Hematopoietic multipotent progenitor cell treated with erythropoietin and hydrocortisone succinate and interleukin-3 and kit ligand, for 4 days (in vitro differentiated cells): ENCODE data around the gene PRKN.
"Not testable (repeated sequence)": the region's sequence is repeated elsewhere in the genome, so short reads cannot be mapped to it uniquely, and the experiment has no call there.

Experiments
- DNase-seq: peaks from one replicate; pipeline ENCODE4 v3.0.0-alpha.2; 2015

PRKN gene

DNA sequence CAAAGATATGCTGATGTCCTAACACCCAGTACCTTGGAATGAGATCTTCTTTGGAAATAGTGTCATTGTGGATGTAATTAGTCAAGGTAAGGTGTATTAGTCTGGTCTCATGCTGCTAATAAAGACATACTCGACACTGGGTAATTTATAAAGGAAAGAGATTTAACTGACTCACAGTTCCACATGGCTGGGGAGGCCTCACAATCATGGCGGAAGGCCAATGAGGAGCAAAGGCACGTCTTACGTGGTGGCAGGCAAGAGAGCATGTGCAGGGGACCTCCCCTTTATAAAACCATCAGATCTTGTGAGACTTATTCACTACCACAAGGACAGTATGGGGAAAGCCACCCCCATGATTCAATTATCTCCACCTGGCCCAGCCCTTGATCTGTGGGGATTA is 1231.3 kb downstream of the PRKN start:
- DNase-seq: not testable (repeated sequence)

DNA sequence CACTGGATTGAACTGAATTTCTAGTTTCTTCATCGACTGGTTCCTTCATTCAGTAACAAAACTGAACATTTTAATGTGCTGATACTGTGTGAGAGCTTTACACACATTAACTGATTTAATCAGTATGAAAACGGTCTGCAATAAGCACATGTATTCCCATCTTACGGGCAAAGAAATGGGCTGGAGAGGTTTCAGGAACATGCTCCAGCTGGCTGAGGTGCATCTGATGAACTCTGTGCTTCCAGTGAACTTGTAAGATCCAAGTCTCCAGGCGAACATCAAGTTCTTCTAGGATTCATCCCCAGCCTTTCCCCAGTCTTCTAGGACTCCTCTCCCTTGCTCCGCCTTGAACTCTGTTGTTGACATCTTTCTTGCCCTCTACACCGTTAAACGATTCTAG is 1233.0 kb downstream of the PRKN start:
- DNase-seq: no peak

DNA sequence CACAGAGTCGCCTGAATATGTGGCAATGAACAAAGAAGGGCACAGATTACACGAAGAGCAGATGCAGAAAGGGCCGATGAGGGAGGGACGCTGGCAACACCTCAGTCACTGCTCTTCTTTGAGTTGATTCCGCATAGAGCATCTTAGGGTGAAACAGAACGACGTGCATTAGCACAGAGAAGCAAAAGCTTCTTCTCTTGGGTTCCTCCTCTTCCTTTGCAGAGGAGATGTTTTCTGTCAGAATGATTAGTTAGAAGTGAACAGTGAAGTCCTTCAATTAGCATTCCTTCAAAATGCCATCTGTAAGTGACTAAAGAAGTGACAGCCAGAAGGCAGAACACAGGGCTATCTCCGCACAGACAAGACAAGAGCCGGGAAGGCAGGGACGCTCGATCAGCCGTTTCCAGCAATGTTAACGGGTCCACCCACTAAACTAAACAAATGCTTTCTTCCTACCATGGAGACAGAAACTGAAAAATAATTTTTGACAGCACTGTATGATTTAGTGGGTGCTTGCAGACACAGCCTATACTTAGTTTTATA is 1233.9 kb downstream of the PRKN start:
- DNase-seq: no peak

GRCh38 chr6:161489626-161490306 is 1237.8 kb downstream of the PRKN start:
- no peak for DNase-seq

- DNase-seq: no peak
Measured at GRCh38 chr6:161487694-161488093, 1239.9 kb downstream of the PRKN start.

DNA sequence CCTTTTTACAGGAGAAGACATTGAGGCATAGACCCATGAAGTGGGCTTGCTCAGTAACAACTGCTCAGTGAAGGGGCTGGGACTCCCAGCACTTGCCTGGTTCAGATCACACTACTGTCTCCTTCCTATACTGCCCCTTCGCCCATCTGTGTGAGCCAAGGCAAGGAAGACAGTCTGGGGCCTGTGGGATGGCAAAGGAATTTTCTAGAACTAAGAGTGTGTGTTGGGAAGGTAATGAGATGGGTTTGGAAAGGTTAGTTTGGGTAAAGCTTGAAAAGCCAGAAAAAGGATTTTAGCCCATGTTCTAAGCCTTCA is 1240.4 kb downstream of the PRKN start:
- no peak for DNase-seq

DNA sequence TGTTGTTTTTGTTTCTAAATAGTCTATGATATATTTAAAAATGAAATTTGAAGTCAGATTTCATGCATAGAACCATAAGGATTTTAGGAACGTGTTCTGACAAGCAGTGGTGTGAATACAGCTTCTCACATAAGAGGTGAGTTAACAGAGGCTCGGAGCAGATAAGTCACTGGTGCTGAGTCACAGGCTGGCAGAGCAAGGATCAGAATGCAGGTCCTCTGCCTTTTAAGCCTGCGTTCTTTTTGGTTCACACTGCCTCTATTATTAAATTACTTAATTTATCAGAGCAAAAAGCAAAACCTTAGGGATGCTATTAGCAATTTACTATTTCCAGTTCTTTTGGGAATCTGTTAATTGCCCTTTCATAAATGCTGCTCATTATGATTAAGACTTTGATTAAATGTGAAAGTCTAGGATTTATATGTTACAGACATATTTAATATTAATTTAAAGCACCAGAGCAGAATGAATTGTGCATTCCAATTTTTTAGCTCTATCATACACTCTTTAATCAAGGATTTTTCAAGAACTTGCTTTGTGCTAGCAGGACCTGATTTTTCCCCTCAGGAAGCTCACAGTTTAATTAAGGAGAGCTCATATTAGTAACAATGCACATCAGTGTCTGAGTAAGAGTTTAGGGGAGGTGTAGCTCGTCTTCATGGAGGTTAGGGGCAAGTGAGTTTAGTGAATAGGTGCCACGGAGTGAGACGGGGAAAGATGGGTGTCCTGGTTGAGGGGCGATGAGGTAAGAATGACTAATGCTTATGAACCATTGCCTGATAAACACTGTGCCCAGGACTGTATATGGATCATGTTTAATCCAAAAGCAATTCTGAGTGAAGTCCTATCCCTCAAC is 1241.0 kb downstream of the PRKN start:
- DNase-seq: no peak

- no peak for DNase-seq
Measured at GRCh38 chr6:161482517-161482858, 1245.1 kb downstream of the PRKN start.

DNA sequence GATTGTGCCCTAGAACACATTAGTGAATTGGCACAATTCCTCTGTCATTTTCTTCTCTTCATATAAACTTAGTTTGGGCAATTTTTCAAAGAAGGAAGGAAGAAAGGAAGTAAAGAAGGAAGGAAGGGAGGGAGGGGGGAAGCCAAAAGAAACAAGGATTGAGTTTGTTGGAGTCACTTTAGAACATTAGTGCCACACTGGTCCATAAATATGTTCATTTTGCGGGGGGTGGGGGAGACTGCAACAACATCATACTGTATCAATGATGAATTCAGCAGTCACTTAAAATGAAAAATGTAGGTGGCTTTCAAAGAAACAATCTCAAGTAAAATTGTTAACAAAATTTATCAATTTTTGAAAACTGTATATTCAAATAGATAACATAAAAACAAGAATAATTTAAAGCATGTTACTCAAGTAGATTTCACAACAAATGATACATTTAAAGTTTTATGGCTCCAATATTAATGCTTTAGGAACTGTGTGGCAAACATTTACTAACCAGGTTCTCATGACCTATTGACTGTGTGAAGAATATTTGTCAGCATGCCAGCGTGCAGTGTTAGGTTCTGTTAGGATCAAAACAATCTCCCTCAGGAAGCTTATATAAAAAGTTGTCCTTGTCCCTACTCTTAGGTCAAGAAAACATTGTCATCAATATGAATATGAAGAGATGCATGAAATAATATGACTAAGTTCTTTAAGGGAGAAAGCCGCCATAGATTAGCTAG is 1245.6 kb downstream of the PRKN start:
- DNase-seq: no peak

DNA sequence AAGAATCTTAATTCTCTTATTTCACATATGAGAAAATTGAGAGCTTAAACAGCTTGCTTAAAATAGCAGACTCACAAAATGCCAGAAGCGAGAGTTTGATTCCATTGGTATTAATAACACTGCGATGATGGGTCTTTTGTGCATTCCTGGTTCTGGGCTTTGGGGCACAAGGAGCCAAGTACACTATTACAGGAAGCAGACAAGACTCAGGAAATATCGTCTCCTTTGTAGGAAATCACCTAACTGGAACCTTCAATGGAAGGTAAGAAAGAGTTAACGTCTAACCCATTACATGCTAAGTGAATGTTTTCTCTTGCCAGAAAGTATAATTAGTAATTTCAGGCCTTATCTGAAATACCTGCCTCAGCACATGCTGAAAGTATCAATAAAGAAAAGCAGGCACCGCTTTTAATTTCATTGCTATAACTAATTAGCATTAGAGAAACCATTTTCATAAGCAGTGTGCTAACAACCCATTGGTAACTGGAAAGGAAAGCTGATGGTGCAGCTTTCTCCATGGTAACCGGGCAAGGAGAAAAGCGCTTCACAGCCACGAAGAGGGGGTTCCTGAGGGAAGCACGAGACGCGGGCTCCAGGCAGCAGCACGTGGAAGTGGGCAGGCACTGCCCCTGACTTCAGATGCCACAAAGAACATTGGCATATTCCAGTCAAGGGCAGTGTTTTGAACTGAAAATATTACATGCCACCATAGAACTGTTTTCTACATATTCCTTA is 1247.0 kb downstream of the PRKN start:
- no peak for DNase-seq

GRCh38 chr6:161479376-161479775 is 1248.2 kb downstream of the PRKN start:
- DNase-seq: no peak

DNA sequence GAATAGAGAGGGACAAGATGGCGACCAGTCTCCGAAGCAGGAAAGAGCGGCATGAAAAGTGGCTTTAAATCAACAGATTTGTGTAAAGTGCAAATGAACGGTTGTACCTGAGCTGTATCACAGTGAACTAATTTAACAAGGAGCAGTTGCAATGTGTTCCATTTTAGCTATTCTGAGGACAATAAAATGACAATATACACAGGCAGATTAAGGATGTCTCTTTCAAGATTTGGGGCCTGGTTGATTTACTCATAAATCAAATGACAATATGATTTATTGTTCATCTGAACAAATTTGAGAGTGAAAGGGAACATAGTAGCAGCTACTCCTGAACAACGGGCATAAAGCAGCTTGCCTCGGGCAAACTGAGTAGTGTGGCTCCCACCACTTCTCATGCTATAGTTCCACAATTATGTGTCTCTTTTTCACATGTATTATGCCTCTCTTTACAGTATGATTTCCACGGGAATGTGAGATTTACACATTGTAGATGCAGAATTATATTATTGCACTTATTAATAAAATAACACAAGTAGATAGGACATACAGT is 1249.6 kb downstream of the PRKN start:
- DNase-seq: no peak

- DNase-seq: no peak
Measured at GRCh38 chr6:161476711-161477110, 1250.9 kb downstream of the PRKN start.

DNA sequence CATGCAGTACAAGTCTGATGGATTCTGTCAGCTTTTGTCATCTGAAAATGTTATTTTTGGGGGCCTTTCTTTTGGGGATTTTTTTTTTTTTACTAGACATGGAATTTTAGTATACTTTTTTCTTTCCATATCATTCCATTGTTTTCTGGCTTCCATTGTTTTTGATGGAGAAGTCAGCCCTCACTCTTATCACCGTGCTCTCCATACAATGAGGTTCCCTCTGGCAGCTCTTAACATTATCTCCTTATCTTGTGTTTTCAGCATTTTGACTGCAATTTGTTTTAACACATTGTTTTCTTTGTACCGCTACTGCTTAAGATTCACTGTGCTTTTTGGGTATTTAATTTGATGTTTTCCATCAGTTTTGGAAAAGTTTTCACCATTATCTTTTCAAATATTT is 1262.2 kb downstream of the PRKN start:
- no peak for DNase-seq

DNA sequence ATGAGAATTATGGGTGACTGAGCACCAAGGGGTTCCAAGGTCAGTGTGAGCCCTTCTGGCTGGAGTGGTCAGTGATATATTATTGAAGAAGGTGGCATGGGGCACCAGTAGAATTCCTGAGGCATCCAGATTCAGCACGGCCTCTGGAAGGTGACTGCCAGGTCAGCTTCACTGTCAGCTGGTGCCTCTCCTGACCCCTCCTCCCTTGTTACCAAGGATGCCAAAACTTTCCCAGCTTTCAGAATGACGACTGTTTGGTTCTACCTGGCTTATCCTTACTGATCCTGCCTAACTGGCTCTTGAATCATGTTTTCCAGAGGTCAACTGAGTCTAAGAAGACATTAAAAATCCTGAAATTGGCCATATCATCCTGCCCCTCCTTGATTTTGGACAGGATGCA is 1264.5 kb downstream of the PRKN start:
- no peak for DNase-seq

- DNase-seq: no peak
Measured at GRCh38 chr6:161462148-161462547, 1265.4 kb downstream of the PRKN start.

GRCh38 chr6:161459008-161459615 is 1268.5 kb downstream of the PRKN start:
- peak; percentile 10 for DNase-seq

DNA sequence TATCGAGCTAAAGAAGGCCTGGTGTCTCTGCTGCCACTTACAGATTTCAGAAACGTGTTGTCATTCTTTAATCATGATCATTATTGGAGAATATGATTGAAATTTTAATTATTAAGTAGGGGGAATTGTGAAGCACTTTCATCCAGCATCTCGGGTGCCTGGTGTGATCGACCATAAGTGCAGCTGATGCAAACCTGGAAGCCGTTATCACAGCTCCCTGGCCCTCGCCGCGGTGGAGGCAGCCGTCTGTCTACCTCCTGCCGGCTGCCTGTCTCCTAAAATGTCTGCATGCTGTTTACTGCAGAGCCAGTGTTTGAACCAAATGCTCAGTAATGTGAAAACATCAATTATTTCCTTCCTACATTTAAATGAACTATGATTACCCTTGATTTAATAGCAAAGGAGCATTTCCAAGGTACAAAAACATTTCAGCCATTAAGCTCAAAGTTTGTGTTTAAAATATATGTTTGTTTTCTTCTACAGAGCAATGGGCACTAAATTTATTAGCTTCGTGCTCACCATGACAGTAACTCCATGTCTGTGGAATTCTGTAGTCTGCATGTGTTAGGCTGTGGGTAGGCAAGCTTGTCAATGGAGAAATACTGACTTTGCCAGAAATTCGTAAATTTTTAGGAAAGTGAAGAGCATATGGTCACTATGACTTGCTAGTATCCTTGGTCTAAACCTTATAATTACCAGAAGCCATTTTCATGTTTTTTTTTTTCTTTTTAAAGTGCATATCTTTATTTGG is 1269.2 kb downstream of the PRKN start:
- DNase-seq: no peak

DNA sequence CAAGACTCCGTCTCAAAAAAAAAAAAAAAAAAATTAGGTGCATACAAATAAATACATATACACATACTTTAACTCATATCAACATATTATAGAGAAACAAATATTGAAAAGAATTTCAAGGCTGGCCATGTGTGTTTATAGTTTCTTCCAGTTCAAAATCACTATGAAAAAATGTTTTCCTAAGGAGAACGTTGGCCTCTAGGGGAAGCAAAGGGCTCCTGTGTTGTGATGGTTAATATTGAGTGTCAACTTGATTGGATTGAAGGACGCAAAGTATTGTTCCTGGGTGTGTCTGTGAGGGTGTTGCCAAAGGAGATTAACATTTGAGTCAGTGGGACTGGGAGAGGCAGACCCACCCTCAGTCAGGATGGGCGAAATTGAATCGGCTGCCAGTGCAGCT is 1271.7 kb downstream of the PRKN start:
- no peak for DNase-seq

DNA sequence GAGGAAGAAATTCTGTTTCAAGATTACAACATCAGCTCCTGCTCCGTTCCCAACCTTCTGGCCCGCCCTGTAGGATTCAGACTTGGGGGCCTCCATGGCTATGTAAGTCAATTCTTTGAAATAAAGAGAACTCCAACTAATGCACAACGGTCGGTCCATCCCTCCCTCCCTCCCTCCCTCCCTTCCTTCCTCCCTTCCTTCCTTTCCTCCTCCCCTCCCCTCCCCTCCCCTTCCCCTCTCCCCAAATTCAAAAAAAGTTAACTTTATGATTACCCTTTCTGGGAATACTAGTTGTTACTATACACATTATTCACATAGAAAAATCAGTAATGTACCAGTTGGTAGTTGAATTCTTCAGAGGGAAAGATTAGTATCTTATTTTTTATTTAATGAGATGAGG is 1274.0 kb downstream of the PRKN start:
- DNase-seq: no peak

DNA sequence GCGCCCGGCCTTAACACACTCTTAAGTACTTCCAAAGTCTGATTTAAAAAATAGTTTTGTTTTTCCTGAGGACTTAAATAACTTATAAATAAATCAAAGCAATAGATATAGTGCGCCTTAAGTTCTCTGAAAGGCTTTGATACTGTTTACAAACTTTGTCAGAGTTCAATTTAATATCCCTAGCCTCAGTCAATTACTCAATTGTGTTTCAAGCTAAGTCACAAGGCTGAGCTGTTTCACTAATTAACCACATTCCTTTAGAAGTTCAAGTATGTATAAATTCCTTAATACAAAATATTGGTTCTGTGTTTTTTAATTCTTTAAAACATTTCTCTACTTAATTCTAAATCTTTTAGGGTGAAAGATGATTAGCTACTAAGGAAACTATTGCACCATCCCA is 1275.3 kb downstream of the PRKN start:
- DNase-seq: no peak

DNA sequence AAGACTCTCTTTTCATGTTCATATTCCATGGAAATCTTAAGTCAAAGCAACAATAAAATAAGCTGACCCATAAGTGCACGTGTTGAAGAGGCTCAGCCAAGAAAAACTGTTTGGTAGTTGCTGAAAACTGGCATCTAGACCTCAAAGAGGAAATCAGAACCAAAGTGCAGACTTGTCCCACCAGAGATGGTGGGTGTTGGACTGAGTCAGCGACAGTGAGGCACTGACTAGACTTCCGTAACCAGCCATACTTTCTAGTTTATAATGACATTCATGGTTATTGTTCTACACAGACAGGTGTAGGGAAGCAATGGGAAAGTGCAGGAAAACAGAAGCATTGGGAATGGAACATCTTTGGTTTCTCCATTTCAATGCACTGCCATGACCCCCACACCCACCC is 1278.0 kb downstream of the PRKN start:
- DNase-seq: no peak
